Central memory CD4-positive, alpha-beta T cell (primary cell): ENCODE measurements around the gene ATP5MG.
A peak's percentile ranks its signal among the peaks of the same experiment; 100 is the strongest.
"Not testable (repeated sequence)": the region's sequence is repeated elsewhere in the genome, so short reads cannot be mapped to it uniquely, and the experiment has no call there.

Experiments used
- DNase-seq: peaks from one replicate; pipeline ENCODE4 v3.0.0; 2022
- total RNA-seq, 3 experiments: gene quantifications; one replicate each; lab custom pipeline; 2026; lab: John Stamatoyannopoulos, UW

ATP5MG gene
- 30.4 to 32.8 (median 31.7) reads per million in 3 experiments for total RNA-seq

- DNase-seq: peak; percentile 93
Measured at GRCh38 chr11:118401151-118401879, at the start of gene ATP5MG. TSS of gene ATP5MG (plus strand) at chr11:118401606. CDS start at chr11:118401666, 60 bp downstream.

GRCh38 chr11:118353084-118353710 lies 48.2 kb upstream of the ATP5MG start:
- peak; percentile 58 for DNase-seq

- DNase-seq: no peak
Measured at GRCh38 chr11:118358071-118358470, 43.3 kb upstream of the ATP5MG start.

- DNase-seq: peak; percentile 93
Measured at GRCh38 chr11:118359295-118359958, 42.0 kb upstream of the ATP5MG start, which contains the start of gene UBE4A. TSS of gene UBE4A (plus strand) at chr11:118359600. CDS start at chr11:118365081, 5,481 bp downstream.

- DNase-seq: no peak
Measured at GRCh38 chr11:118364956-118365615, 36.3 kb upstream of the ATP5MG start.

- no peak for DNase-seq
Measured at GRCh38 chr11:118366287-118366686, 35.1 kb upstream of the ATP5MG start.

GRCh38 chr11:118370774-118371173 lies 30.6 kb upstream of the ATP5MG start:
- DNase-seq: no peak

- no peak for DNase-seq
Measured at GRCh38 chr11:118373263-118373662, 28.1 kb upstream of the ATP5MG start.

- no peak for DNase-seq
Measured at GRCh38 chr11:118373871-118374270, 27.5 kb upstream of the ATP5MG start.

GRCh38 chr11:118374729-118375128 lies 26.7 kb upstream of the ATP5MG start:
- no peak for DNase-seq

GRCh38 chr11:118375978-118376377 lies 25.4 kb upstream of the ATP5MG start:
- DNase-seq: no peak

- no peak for DNase-seq
Measured at GRCh38 chr11:118379497-118379896, 21.9 kb upstream of the ATP5MG start.

- no peak for DNase-seq
Measured at GRCh38 chr11:118380571-118380970, 20.8 kb upstream of the ATP5MG start.

GRCh38 chr11:118382954-118383353 lies 18.5 kb upstream of the ATP5MG start:
- no peak for DNase-seq

GRCh38 chr11:118383657-118384056 lies 17.7 kb upstream of the ATP5MG start:
- DNase-seq: no peak

GRCh38 chr11:118396097-118396501 lies 5.3 kb upstream of the ATP5MG start:
- peak; percentile 27 for DNase-seq

GRCh38 chr11:118397448-118397847 lies 4.0 kb upstream of the ATP5MG start:
- no peak for DNase-seq

- peak; percentile 87 for DNase-seq
Measured at GRCh38 chr11:118398791-118399559, 2.4 kb upstream of the ATP5MG start.

- DNase-seq: no peak
Measured at GRCh38 chr11:118401880-118402590, 629 bp downstream of the ATP5MG start.

GRCh38 chr11:118402594-118402993 lies 1.2 kb downstream of the ATP5MG start:
- DNase-seq: not testable (repeated sequence)

GRCh38 chr11:118406599-118407166 lies 5.3 kb downstream of the ATP5MG start:
- no peak for DNase-seq
